Vagina (tissue), 2 donors: Measurements from ENCODE around the gene ZNF672.

Experiments used
- POLR2AphosphoS5 ChIP-seq, 2 donors: sonication (generic); formaldehyde crosslinking; IDR thresholded peaks; one replicate each; pipeline ENCODE4 v1.9.0; 2017; ENCODE audit warnings: antibody characterized with exemption in 2 of 2, mild to moderate bottlenecking in 2 of 2, low read depth in 1 of 2; ENCODE audit not compliant: insufficient read depth in 1 of 2
- TF ChIP-seq, protein P1 (sequence below), 3 experiments: fragments of 450-650 bp in 2 of 3; fragments of 200-600 bp in 1 of 3; sonication (generic) in 1 of 3; IDR thresholded peaks; one replicate each; pipeline ENCODE4 v1.5.1; 2017 to 2019; ENCODE audit warnings: antibody characterized with exemption in 3 of 3, mild to moderate bottlenecking in 2 of 3, moderate library complexity in 2 of 3

DNA sequence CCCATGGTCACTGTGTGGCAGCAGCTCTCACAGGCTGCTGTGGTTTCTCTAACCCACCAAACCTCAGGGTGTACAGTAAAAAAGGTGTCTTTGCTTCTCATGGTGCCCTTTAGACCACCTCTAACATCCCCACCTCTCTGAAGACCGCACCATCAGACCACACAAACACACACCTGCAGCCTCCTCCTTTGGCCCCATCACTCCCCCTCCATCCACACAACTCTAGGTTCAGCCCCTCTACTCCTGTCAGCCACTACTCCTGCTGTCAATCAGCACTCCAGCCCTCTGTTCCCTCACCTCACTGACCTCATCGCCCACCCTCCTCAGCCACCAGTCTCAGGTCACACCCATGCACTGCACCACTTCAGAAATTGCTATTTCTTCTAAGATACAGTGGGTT lies 13.4 kb downstream of the ZNF672 start:
- TF ChIP-seq, protein P1, sequence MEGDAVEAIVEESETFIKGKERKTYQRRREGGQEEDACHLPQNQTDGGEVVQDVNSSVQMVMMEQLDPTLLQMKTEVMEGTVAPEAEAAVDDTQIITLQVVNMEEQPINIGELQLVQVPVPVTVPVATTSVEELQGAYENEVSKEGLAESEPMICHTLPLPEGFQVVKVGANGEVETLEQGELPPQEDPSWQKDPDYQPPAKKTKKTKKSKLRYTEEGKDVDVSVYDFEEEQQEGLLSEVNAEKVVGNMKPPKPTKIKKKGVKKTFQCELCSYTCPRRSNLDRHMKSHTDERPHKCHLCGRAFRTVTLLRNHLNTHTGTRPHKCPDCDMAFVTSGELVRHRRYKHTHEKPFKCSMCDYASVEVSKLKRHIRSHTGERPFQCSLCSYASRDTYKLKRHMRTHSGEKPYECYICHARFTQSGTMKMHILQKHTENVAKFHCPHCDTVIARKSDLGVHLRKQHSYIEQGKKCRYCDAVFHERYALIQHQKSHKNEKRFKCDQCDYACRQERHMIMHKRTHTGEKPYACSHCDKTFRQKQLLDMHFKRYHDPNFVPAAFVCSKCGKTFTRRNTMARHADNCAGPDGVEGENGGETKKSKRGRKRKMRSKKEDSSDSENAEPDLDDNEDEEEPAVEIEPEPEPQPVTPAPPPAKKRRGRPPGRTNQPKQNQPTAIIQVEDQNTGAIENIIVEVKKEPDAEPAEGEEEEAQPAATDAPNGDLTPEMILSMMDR (IDR thresholded peaks at IDR 0.05), result no peak
- no peak for TF ChIP-seq POLR2AphosphoS5 (IDR thresholded peaks at IDR 0.05; ENCODE audit: insufficient read depth in 1 of 2, low read depth in 1 of 2)
